ENCODE measurements around the gene GPR35. TPM values are rescaled to one million over a fixed set of nuclear protein-coding genes. Genes with fewer than 3 reads are reported as not detected.
A peak's percentile ranks its signal among the peaks of the same experiment; 100 is the strongest.

The GPR35 gene
- total and polyA plus RNA-seq, 2 of the 13 experiments (the other 11 are each of a cell fraction or from before 2014, with no cell fraction given), result 27.1 to 44.2 TPM

- TF ChIP-seq POLR2A (IDR thresholded peaks at IDR 0.05; ENCODE audit: insufficient read depth in 1 of 2, low read depth in 2 of 2, low read length in 2 of 2), result no peak
- 0 out of 2 replicates have a peak, but pooled peaks have one; percentile 41 for TF ChIP-seq ZNF224 (CRISPR knock-in tag; IDR thresholded peaks at IDR 0.05)
- 0 out of 2 replicates have a peak, but pooled peaks have one; percentile 35 for TF ChIP-seq SMAD9 (CRISPR knock-in tag; IDR thresholded peaks at IDR 0.05)
- peak; percentile 36; the same call in 1 of the 2 replicates for TF ChIP-seq MEF2D (CRISPR knock-in tag; IDR thresholded peaks at IDR 0.05)
- no peak for TF ChIP-seq ZBTB21 (CRISPR knock-in tag; IDR thresholded peaks at IDR 0.05)
- 0 out of 2 replicates have a peak, but pooled peaks have one; percentile 27 for TF ChIP-seq ZNF879 (CRISPR knock-in tag; IDR thresholded peaks at IDR 0.05)
- peak; percentile 17; the same call in 1 of the 2 replicates for TF ChIP-seq ZBTB7B (CRISPR knock-in tag; IDR thresholded peaks at IDR 0.05)
- TF ChIP-seq GTF3A (CRISPR knock-in tag; conservative IDR thresholded peaks at IDR 0.05), result 0 out of 2 replicates have a peak, but pooled peaks have one; percentile 41
- TF ChIP-seq ZNF407 (CRISPR knock-in tag; IDR thresholded peaks at IDR 0.05; ENCODE audit: not compliant biosample characterization), result peak; percentile 60
- TF ChIP-seq ZFP36 (IDR thresholded peaks at IDR 0.05; ENCODE audit: borderline replicate concordance, low read depth, low read length, partially characterized antibody), result no peak
- TF ChIP-seq ZNF788 (CRISPR knock-in tag; IDR thresholded peaks at IDR 0.05; ENCODE audit: borderline replicate concordance), result peak; percentile 73; the same call in 1 of the 2 replicates
- TF ChIP-seq XRCC5 (optimal IDR thresholded peaks at IDR 0.05; ENCODE audit: low read length), result peak; percentile 23
- TF ChIP-seq ZBTB1 (CRISPR knock-in tag; IDR thresholded peaks at IDR 0.05; ENCODE audit: borderline replicate concordance), result no peak
- peak; percentile 24; the same call in 1 of the 2 replicates for TF ChIP-seq ZNF276 (CRISPR knock-in tag; IDR thresholded peaks at IDR 0.05; ENCODE audit: low read depth)
- TF ChIP-seq ZNF138 (CRISPR knock-in tag; IDR thresholded peaks at IDR 0.05; ENCODE audit: low read depth), result peak; percentile 77
- peak; percentile 15; the same call in 1 of the 2 replicates for TF ChIP-seq SOX5 (CRISPR knock-in tag; IDR thresholded peaks at IDR 0.05; ENCODE audit: borderline replicate concordance)
- TF ChIP-seq ZSCAN31 (CRISPR knock-in tag; IDR thresholded peaks at IDR 0.05; ENCODE audit: low read depth), result peak; percentile 45; the same call in 1 of the 2 replicates
- peak; percentile 48; the same call in 1 of the 2 replicates for TF ChIP-seq ZNF510 (CRISPR knock-in tag; IDR thresholded peaks at IDR 0.05; ENCODE audit: low read depth)
These were observed 38.1 kb upstream of the GPR35 start (continued) for GRCh38 chr2:240586919-240587800.
